Neural cell (in vitro differentiated cells): ENCODE data around the gene SLAMF9. TPM values are rescaled to one million over a fixed set of nuclear protein-coding genes. Genes with fewer than 3 reads are reported as not detected.

Experiments used
- H2AFZ ChIP-seq: fragments of 200-600, 300-800 bp; sonication (generic), shearing (Covaris generic); 2 replicates; pipeline ENCODE4 v1.6.0; 2014; ENCODE audit warnings: low read depth, mild to moderate bottlenecking, antibody characterized with exemption, low read length, moderate library complexity
- H3F3A ChIP-seq: fragments of 200-600 bp; shearing (Covaris generic); 2 replicates; pipeline ENCODE4 v1.6.1; 2016; ENCODE audit warnings: mild to moderate bottlenecking, moderate library complexity, mixed read lengths, antibody characterized with exemption, low read length; ENCODE audit not compliant: insufficient read depth, poor library complexity, severe bottlenecking
- H3K27ac ChIP-seq: fragments of 200-600, 300-800 bp; sonication (generic), shearing (Covaris generic); 2 replicates; pipeline ENCODE4 v1.5.1; 2014; ENCODE audit warnings: mild to moderate bottlenecking, low read length, moderate library complexity
- H3K27me3 ChIP-seq: fragments of 300-800, 200-600 bp; sonication (generic), shearing (Covaris generic); 2 replicates; pipeline ENCODE4 v1.6.0; 2014; ENCODE audit warnings: mild to moderate bottlenecking, low read depth, low read length, moderate library complexity; ENCODE audit not compliant: insufficient read depth
- H3K36me3 ChIP-seq: fragments of 300-800, 200-600 bp; sonication (generic), shearing (Covaris generic); 2 replicates; pipeline ENCODE4 v1.5.1; 2014; ENCODE audit warnings: mild to moderate bottlenecking, antibody characterized with exemption, low read length, moderate library complexity; ENCODE audit not compliant: insufficient read depth
- H3K4me2 ChIP-seq: fragments of 300-800, 200-600 bp; sonication (generic), shearing (Covaris generic); 2 replicates; pipeline ENCODE4 v1.6.0; 2014; ENCODE audit warnings: mild to moderate bottlenecking, low read length
- H3K4me3 ChIP-seq: fragments of 300-800, 200-600 bp; sonication (generic), shearing (Covaris generic); 2 replicates; pipeline ENCODE4 v1.5.1; 2014; ENCODE audit warnings: mild to moderate bottlenecking, low read length, moderate library complexity
- H3K79me2 ChIP-seq: fragments of 200-600 bp; shearing (Covaris generic); replicated peaks from 2 replicates; pipeline ENCODE4 v1.6.0; 2014; ENCODE audit warnings: mild to moderate bottlenecking, low read length, moderate library complexity; ENCODE audit not compliant: insufficient read depth
- H3K9ac ChIP-seq: fragments of 300-800, 200-600 bp; sonication (generic), shearing (Covaris generic); 2 replicates; pipeline ENCODE4 v1.6.1; 2016; ENCODE audit warnings: mild to moderate bottlenecking, low read length, mixed read lengths
- H3K9me2 ChIP-seq: fragments of 200-600 bp; shearing (Covaris generic); 2 replicates; pipeline ENCODE4 v1.6.1; 2016; ENCODE audit warnings: mild to moderate bottlenecking, low read length, mixed read lengths; ENCODE audit not compliant: insufficient read depth
- H3K9me3 ChIP-seq: fragments of 200-600, 300-800 bp; sonication (generic), shearing (Covaris generic); 2 replicates; pipeline ENCODE4 v1.6.1; 2016; ENCODE audit warnings: mild to moderate bottlenecking, mixed run types, low read length, moderate library complexity, mixed read lengths
- H4K20me1 ChIP-seq: fragments of 200-600 bp; shearing (Covaris generic); 2 replicates; pipeline ENCODE4 v1.6.1; 2016; ENCODE audit warnings: mild to moderate bottlenecking, mixed run types; ENCODE audit not compliant: insufficient read depth
- CTCF ChIP-seq: fragments of 450-650 bp; IDR thresholded peaks from 2 replicates; pipeline ENCODE4 v1.5.1; 2014; ENCODE audit warnings: antibody characterized with exemption, mild to moderate bottlenecking, moderate library complexity; ENCODE audit not compliant: poor library complexity, severe bottlenecking
- EP300 ChIP-seq: fragments of 450-650 bp; conservative IDR thresholded peaks from 2 replicates; pipeline ENCODE4 v1.6.1; 2014; ENCODE audit warnings: antibody characterized with exemption, mild to moderate bottlenecking, moderate library complexity; ENCODE audit not compliant: poor library complexity, severe bottlenecking
- EZH2 ChIP-seq: fragments of 200-600, 300-800 bp; shearing (Covaris generic), sonication (generic); IDR thresholded peaks from 2 replicates; pipeline ENCODE4 v1.6.1; 2014; ENCODE audit warnings: antibody characterized with exemption, low read length, borderline replicate concordance, mild to moderate bottlenecking; ENCODE audit not compliant: insufficient read depth, poor library complexity, severe bottlenecking
- MXI1 ChIP-seq: fragments of 450-650 bp; conservative IDR thresholded peaks from 2 replicates; pipeline ENCODE4 v1.6.1; 2014; ENCODE audit warnings: antibody characterized with exemption, mild to moderate bottlenecking; ENCODE audit not compliant: poor library complexity, severe bottlenecking
- POLR2AphosphoS5 ChIP-seq: IDR thresholded peaks from 2 replicates; pipeline ENCODE4 v1.6.1; 2012
- RAD21 ChIP-seq: fragments of 450-650 bp; conservative IDR thresholded peaks from 2 replicates; pipeline ENCODE4 v1.6.1; 2014; ENCODE audit warnings: antibody characterized with exemption, mild to moderate bottlenecking, moderate library complexity
- REST ChIP-seq: IDR thresholded peaks from 2 replicates; pipeline ENCODE4 v1.6.1; 2012; ENCODE audit warnings: borderline replicate concordance
- SMC3 ChIP-seq: fragments of 450-650 bp; conservative IDR thresholded peaks from 2 replicates; pipeline ENCODE4 v1.6.1; 2014; ENCODE audit warnings: antibody characterized with exemption, mild to moderate bottlenecking, moderate library complexity; ENCODE audit not compliant: poor library complexity
- TAF1 ChIP-seq: IDR thresholded peaks from 2 replicates; pipeline ENCODE4 v1.6.1; 2012; ENCODE audit warnings: low read depth
- polyA plus RNA-seq: library from polyadenylated mRNA; depleted of rRNA; stranded (reverse); fragments of >200 nt; gene quantifications from 2 replicates; pipeline ENCODE4 v1.2.3, GENCODE V29; 2014

SLAMF9 gene
- polyA plus RNA-seq, 1 donor from 2014 or later = not detected

GRCh38 chr1:159982280-159982679 lies 28.2 kb upstream of the SLAMF9 start:
- TF ChIP-seq POLR2AphosphoS5 (no peak), MXI1 (no peak), REST (no peak), RAD21 (no peak), TAF1 (no peak), EZH2 (no peak), EP300 (no peak), SMC3 (no peak), CTCF (no peak)
- H3K79me2 ChIP-seq = no peaks in the 10 kb centered on the region
- no peaks in the 10 kb centered on the region for H3K9me3 ChIP-seq
- H3K4me2 ChIP-seq = no peak overlapping the region
- no peaks in the 10 kb centered on the region for H4K20me1 ChIP-seq
- H3K4me3 ChIP-seq = no peak overlapping the region
- no peaks in the 10 kb centered on the region for H3F3A ChIP-seq
- no peak overlapping the region for H3K9ac ChIP-seq
- no peak overlapping the region for H2AFZ ChIP-seq
- H3K27ac ChIP-seq = no peak overlapping the region
- H3K36me3 ChIP-seq = no peaks in the 10 kb centered on the region
- H3K9me2 ChIP-seq = no peaks in the 10 kb centered on the region
- no peaks in the 10 kb centered on the region for H3K27me3 ChIP-seq

- no peaks in the 10 kb centered on the region for H3K9me3 ChIP-seq
- H3K9ac ChIP-seq = no peak overlapping the region
- no peaks in the 10 kb centered on the region for H3F3A ChIP-seq
- no peak overlapping the region for H3K4me3 ChIP-seq
- no peak for TF ChIP-seq EP300
- TF ChIP-seq POLR2AphosphoS5 = no peak
- no peak for TF ChIP-seq REST
- TF ChIP-seq MXI1 = no peak
- no peak for TF ChIP-seq EZH2
- no peak for TF ChIP-seq SMC3
- no peak for TF ChIP-seq CTCF
- TF ChIP-seq RAD21 = no peak
- no peaks in the 10 kb centered on the region for H3K27me3 ChIP-seq
- H3K36me3 ChIP-seq = no peaks in the 10 kb centered on the region
- no peaks in the 10 kb centered on the region for H3K9me2 ChIP-seq
- no peak overlapping the region for H3K4me2 ChIP-seq
- no peaks in the 10 kb centered on the region for H3K79me2 ChIP-seq
- H2AFZ ChIP-seq = no peak overlapping the region
- H4K20me1 ChIP-seq = no peaks in the 10 kb centered on the region
- H3K27ac ChIP-seq = no peak overlapping the region
These were observed 27.5 kb upstream of the SLAMF9 start for GRCh38 chr1:159981351-159982055.
